ENCODE measurements around the gene FSIP1.

The FSIP1 gene

GRCh38 chr15:39736412-39737195, 46.0 kb downstream of the FSIP1 start:
- H3K4me3 ChIP-seq (ENCODE audit: low read depth in 1 of 2, low read length in 2 of 2) = no peak overlapping the region
- no peaks in the 10 kb centered on the region for H3K9me3 ChIP-seq (ENCODE audit: control insufficient read depth in 1 of 2, low read length in 2 of 2)
- H3K27ac ChIP-seq (ENCODE audit: low read length) = no peak overlapping the region
- H3K4me1 ChIP-seq (ENCODE audit: control insufficient read depth in 1 of 2, insufficient read depth in 2 of 2, low read length in 2 of 2) = no peaks in the 10 kb centered on the region
- no peaks in the 10 kb centered on the region for H3K36me3 ChIP-seq (ENCODE audit: control insufficient read depth in 1 of 2, insufficient read depth in 2 of 2, low read length in 2 of 2)
- no peaks in the 10 kb centered on the region for H3K27me3 ChIP-seq (ENCODE audit: low read depth, low read length)

GRCh38 chr15:39735120-39735717, 47.4 kb downstream of the FSIP1 start:
- Histone ChIP-seq H3K4me3 (ENCODE audit: low read depth in 1 of 2, low read length in 2 of 2) (no peak overlapping the region), H3K4me1 (ENCODE audit: control insufficient read depth in 1 of 2, insufficient read depth in 2 of 2, low read length in 2 of 2) (no peaks in the 10 kb centered on the region), H3K27ac (ENCODE audit: low read length) (no peak overlapping the region), H3K27me3 (ENCODE audit: low read depth, low read length) (no peaks in the 10 kb centered on the region), H3K9me3 (ENCODE audit: control insufficient read depth in 1 of 2, low read length in 2 of 2) (no peaks in the 10 kb centered on the region), H3K36me3 (ENCODE audit: control insufficient read depth in 1 of 2, insufficient read depth in 2 of 2, low read length in 2 of 2) (no peaks in the 10 kb centered on the region)

GRCh38 chr15:39731266-39731665, 51.4 kb downstream of the FSIP1 start:
- no peaks in the 10 kb centered on the region for H3K27me3 ChIP-seq (ENCODE audit: low read depth, low read length)
- peaks cover 0 to 2% of the 10 kb centered on the region in 2 donors for H3K9me3 ChIP-seq (ENCODE audit: control insufficient read depth in 1 of 2, low read length in 2 of 2)
- H3K4me3 ChIP-seq (ENCODE audit: low read depth in 1 of 2, low read length in 2 of 2) = no peak overlapping the region
- no peaks in the 10 kb centered on the region for H3K4me1 ChIP-seq (ENCODE audit: control insufficient read depth in 1 of 2, insufficient read depth in 2 of 2, low read length in 2 of 2)
- H3K27ac ChIP-seq (ENCODE audit: low read length) = no peak overlapping the region
- no peaks in the 10 kb centered on the region for H3K36me3 ChIP-seq (ENCODE audit: control insufficient read depth in 1 of 2, insufficient read depth in 2 of 2, low read length in 2 of 2)

GRCh38 chr15:39730552-39730951, 52.1 kb downstream of the FSIP1 start:
- H3K4me1 ChIP-seq (ENCODE audit: control insufficient read depth in 1 of 2, insufficient read depth in 2 of 2, low read length in 2 of 2) = no peaks in the 10 kb centered on the region
- H3K4me3 ChIP-seq (ENCODE audit: low read depth in 1 of 2, low read length in 2 of 2) = no peak overlapping the region
- peaks cover 0 to 2% of the 10 kb centered on the region in 2 donors for H3K9me3 ChIP-seq (ENCODE audit: control insufficient read depth in 1 of 2, low read length in 2 of 2)
- H3K36me3 ChIP-seq (ENCODE audit: control insufficient read depth in 1 of 2, insufficient read depth in 2 of 2, low read length in 2 of 2) = no peaks in the 10 kb centered on the region
- H3K27me3 ChIP-seq (ENCODE audit: low read depth, low read length) = no peaks in the 10 kb centered on the region
- no peak overlapping the region for H3K27ac ChIP-seq (ENCODE audit: low read length)

- Histone ChIP-seq H3K4me1 (ENCODE audit: control insufficient read depth in 1 of 2, insufficient read depth in 2 of 2, low read length in 2 of 2) (no peaks in the 10 kb centered on the region), H3K4me3 (ENCODE audit: low read depth in 1 of 2, low read length in 2 of 2) (no peak overlapping the region), H3K36me3 (ENCODE audit: control insufficient read depth in 1 of 2, insufficient read depth in 2 of 2, low read length in 2 of 2) (no peaks in the 10 kb centered on the region), H3K9me3 (ENCODE audit: control insufficient read depth in 1 of 2, low read length in 2 of 2) (peaks cover 0 to 2% of the 10 kb centered on the region in 2 donors), H3K27me3 (ENCODE audit: low read depth, low read length) (no peaks in the 10 kb centered on the region), H3K27ac (ENCODE audit: low read length) (no peak overlapping the region)
These were observed 53.1 kb downstream of the FSIP1 start for GRCh38 chr15:39729500-39729899.

GRCh38 chr15:39728845-39729244, 53.8 kb downstream of the FSIP1 start:
- no peak overlapping the region for H3K27ac ChIP-seq (ENCODE audit: low read length)
- no peaks in the 10 kb centered on the region for H3K36me3 ChIP-seq (ENCODE audit: control insufficient read depth in 1 of 2, insufficient read depth in 2 of 2, low read length in 2 of 2)
- H3K27me3 ChIP-seq (ENCODE audit: low read depth, low read length) = no peaks in the 10 kb centered on the region
- peaks cover 0 to 2% of the 10 kb centered on the region in 2 donors for H3K9me3 ChIP-seq (ENCODE audit: control insufficient read depth in 1 of 2, low read length in 2 of 2)
- H3K4me3 ChIP-seq (ENCODE audit: low read depth in 1 of 2, low read length in 2 of 2) = no peak overlapping the region
- no peaks in the 10 kb centered on the region for H3K4me1 ChIP-seq (ENCODE audit: control insufficient read depth in 1 of 2, insufficient read depth in 2 of 2, low read length in 2 of 2)

GRCh38 chr15:39721893-39722292, 60.7 kb downstream of the FSIP1 start:
- Histone ChIP-seq H3K9me3 (ENCODE audit: control insufficient read depth in 1 of 2, low read length in 2 of 2) (no peaks in the 10 kb centered on the region), H3K4me3 (ENCODE audit: low read depth in 1 of 2, low read length in 2 of 2) (no peak overlapping the region), H3K36me3 (ENCODE audit: control insufficient read depth in 1 of 2, insufficient read depth in 2 of 2, low read length in 2 of 2) (no peaks in the 10 kb centered on the region), H3K27ac (ENCODE audit: low read length) (no peak overlapping the region), H3K4me1 (ENCODE audit: control insufficient read depth in 1 of 2, insufficient read depth in 2 of 2, low read length in 2 of 2) (no peaks in the 10 kb centered on the region), H3K27me3 (ENCODE audit: low read depth, low read length) (no peaks in the 10 kb centered on the region)

- H3K36me3 ChIP-seq (ENCODE audit: control insufficient read depth in 1 of 2, insufficient read depth in 2 of 2, low read length in 2 of 2) = no peaks in the 10 kb centered on the region
- H3K27ac ChIP-seq (ENCODE audit: low read length) = no peak overlapping the region
- no peaks in the 10 kb centered on the region for H3K27me3 ChIP-seq (ENCODE audit: low read depth, low read length)
- no peaks in the 10 kb centered on the region for H3K9me3 ChIP-seq (ENCODE audit: control insufficient read depth in 1 of 2, low read length in 2 of 2)
- no peak overlapping the region for H3K4me3 ChIP-seq (ENCODE audit: low read depth in 1 of 2, low read length in 2 of 2)
- no peaks in the 10 kb centered on the region for H3K4me1 ChIP-seq (ENCODE audit: control insufficient read depth in 1 of 2, insufficient read depth in 2 of 2, low read length in 2 of 2)
These were observed 61.7 kb downstream of the FSIP1 start for GRCh38 chr15:39720621-39721611.

- no peaks in the 10 kb centered on the region for H3K4me1 ChIP-seq (ENCODE audit: control insufficient read depth in 1 of 2, insufficient read depth in 2 of 2, low read length in 2 of 2)
- H3K9me3 ChIP-seq (ENCODE audit: control insufficient read depth in 1 of 2, low read length in 2 of 2) = no peaks in the 10 kb centered on the region
- no peaks in the 10 kb centered on the region for H3K36me3 ChIP-seq (ENCODE audit: control insufficient read depth in 1 of 2, insufficient read depth in 2 of 2, low read length in 2 of 2)
- H3K27ac ChIP-seq (ENCODE audit: low read length) = no peak overlapping the region
- H3K27me3 ChIP-seq (ENCODE audit: low read depth, low read length) = no peaks in the 10 kb centered on the region
- no peak overlapping the region for H3K4me3 ChIP-seq (ENCODE audit: low read depth in 1 of 2, low read length in 2 of 2)
These were observed 62.6 kb downstream of the FSIP1 start for GRCh38 chr15:39720081-39720480.

GRCh38 chr15:39719109-39719508, 63.5 kb downstream of the FSIP1 start:
- Histone ChIP-seq H3K9me3 (ENCODE audit: control insufficient read depth in 1 of 2, low read length in 2 of 2) (no peaks in the 10 kb centered on the region), H3K36me3 (ENCODE audit: control insufficient read depth in 1 of 2, insufficient read depth in 2 of 2, low read length in 2 of 2) (no peaks in the 10 kb centered on the region), H3K4me3 (ENCODE audit: low read depth in 1 of 2, low read length in 2 of 2) (no peak overlapping the region), H3K4me1 (ENCODE audit: control insufficient read depth in 1 of 2, insufficient read depth in 2 of 2, low read length in 2 of 2) (no peaks in the 10 kb centered on the region), H3K27ac (ENCODE audit: low read length) (no peak overlapping the region), H3K27me3 (ENCODE audit: low read depth, low read length) (no peaks in the 10 kb centered on the region)

- no peaks in the 10 kb centered on the region for H3K9me3 ChIP-seq (ENCODE audit: control insufficient read depth in 1 of 2, low read length in 2 of 2)
- no peak overlapping the region for H3K4me3 ChIP-seq (ENCODE audit: low read depth in 1 of 2, low read length in 2 of 2)
- no peaks in the 10 kb centered on the region for H3K27me3 ChIP-seq (ENCODE audit: low read depth, low read length)
- H3K36me3 ChIP-seq (ENCODE audit: control insufficient read depth in 1 of 2, insufficient read depth in 2 of 2, low read length in 2 of 2) = no peaks in the 10 kb centered on the region
- no peak overlapping the region for H3K27ac ChIP-seq (ENCODE audit: low read length)
- H3K4me1 ChIP-seq (ENCODE audit: control insufficient read depth in 1 of 2, insufficient read depth in 2 of 2, low read length in 2 of 2) = no peaks in the 10 kb centered on the region
These were observed 65.5 kb downstream of the FSIP1 start for GRCh38 chr15:39717134-39717533.
